ENCODE measurements around the gene PKP1.

- TF ChIP-seq CTCF (IDR thresholded peaks at IDR 0.05; ENCODE audit: low read depth, low read length, poor library complexity, severe bottlenecking) (no peak), EZH2phosphoT487 (IDR thresholded peaks at IDR 0.05; ENCODE audit: borderline replicate concordance, low read length) (no peak)
Measured at GRCh38 chr1:201269281-201269680, 14.0 kb upstream of the PKP1 start.

Measured in DOHH2 (cell line).